Smooth muscle cell (in vitro differentiated cells): ENCODE data around the gene PKMYT1. TPM values are rescaled to one million over a fixed set of nuclear protein-coding genes. Genes with fewer than 3 reads are reported as not detected.

ENCODE experiments used
- DNase-seq: peaks from one replicate; lab custom pipeline; 2025; ENCODE audit not compliant: unreplicated experiment; lab: John Stamatoyannopoulos, UW
- H2AFZ ChIP-seq: fragments of 200-600 bp; sonication (generic); 2 replicates; pipeline ENCODE4 v1.6.0; 2016; ENCODE audit warnings: antibody characterized with exemption, low read depth, mild to moderate bottlenecking
- H3F3A ChIP-seq: fragments of 200-600 bp; sonication (generic); 2 replicates; pipeline ENCODE4 v1.6.0; 2017; ENCODE audit warnings: antibody characterized with exemption, low read depth
- H3K27ac ChIP-seq: fragments of 200-600 bp; sonication (generic); 2 replicates; pipeline ENCODE4 v1.5.1; 2016; ENCODE audit warnings: low read depth, mild to moderate bottlenecking
- H3K27me3 ChIP-seq: fragments of 200-600 bp; sonication (generic); 2 replicates; pipeline ENCODE4 v1.6.1; 2016; ENCODE audit warnings: low read depth, mild to moderate bottlenecking
- H3K36me3 ChIP-seq: fragments of 200-600 bp; sonication (generic); 2 replicates; pipeline ENCODE4 v1.5.1; 2016; ENCODE audit warnings: low read depth
- H3K4me1 ChIP-seq: fragments of 200-600 bp; sonication (generic); 2 replicates; pipeline ENCODE4 v1.5.1; 2016; ENCODE audit warnings: low read depth
- H3K4me2 ChIP-seq: fragments of 200-600 bp; sonication (generic); 2 replicates; pipeline ENCODE4 v1.6.0; 2016; ENCODE audit warnings: mild to moderate bottlenecking
- H3K4me3 ChIP-seq: fragments of 200-600 bp; sonication (generic); 2 replicates; pipeline ENCODE4 v1.5.1; 2016; ENCODE audit warnings: mild to moderate bottlenecking
- H3K79me2 ChIP-seq: fragments of 200-600 bp; sonication (generic); 2 replicates; pipeline ENCODE4 v1.6.0; 2016; ENCODE audit warnings: low read depth, mild to moderate bottlenecking
- H3K9ac ChIP-seq: fragments of 200-600 bp; sonication (generic); 2 replicates; pipeline ENCODE4 v1.6.0; 2016; ENCODE audit warnings: low read depth
- H3K9me3 ChIP-seq: fragments of 200-600 bp; sonication (generic); replicated peaks from 2 replicates; pipeline ENCODE4 v1.5.1; 2016; ENCODE audit warnings: low read depth
- H4K20me1 ChIP-seq: fragments of 200-600 bp; sonication (generic); 2 replicates; pipeline ENCODE4 v1.6.0; 2016; ENCODE audit warnings: low read depth
- WGBS: methylation state at CpG from one replicate; pipeline ENCODE4 v1.1.7; 2016; ENCODE audit warnings: low lambda C conversion rate; 5-methylcytosine and 5-hydroxymethylcytosine counted together
- polyA plus RNA-seq: library from polyadenylated mRNA; unstranded; fragments of >200 nt; fragmentation: Nextera tagmentation; extraction: Ambion mirVana; gene quantifications from 2 replicates; pipeline ENCODE4 v1.2.1, GENCODE V29; 2016
- total RNA-seq: library from RNA; depleted of rRNA; stranded (reverse); fragments of >200 nt; gene quantifications from 2 replicates; pipeline ENCODE4 v1.2.3, GENCODE V29; 2014
- TF ChIP-seq, protein P1 (sequence below): fragments of 200-600 bp; sonication (generic); IDR thresholded peaks from 2 replicates; pipeline ENCODE4 v1.5.1; 2017; ENCODE audit warnings: borderline replicate concordance, mild to moderate bottlenecking, antibody characterized with exemption; ENCODE audit not compliant: insufficient read depth, poor library complexity, severe bottlenecking

The PKMYT1 gene
- total and polyA plus RNA-seq, 2 experiments from 2014 or later, result 13.8 to 32.6 TPM

DNA sequence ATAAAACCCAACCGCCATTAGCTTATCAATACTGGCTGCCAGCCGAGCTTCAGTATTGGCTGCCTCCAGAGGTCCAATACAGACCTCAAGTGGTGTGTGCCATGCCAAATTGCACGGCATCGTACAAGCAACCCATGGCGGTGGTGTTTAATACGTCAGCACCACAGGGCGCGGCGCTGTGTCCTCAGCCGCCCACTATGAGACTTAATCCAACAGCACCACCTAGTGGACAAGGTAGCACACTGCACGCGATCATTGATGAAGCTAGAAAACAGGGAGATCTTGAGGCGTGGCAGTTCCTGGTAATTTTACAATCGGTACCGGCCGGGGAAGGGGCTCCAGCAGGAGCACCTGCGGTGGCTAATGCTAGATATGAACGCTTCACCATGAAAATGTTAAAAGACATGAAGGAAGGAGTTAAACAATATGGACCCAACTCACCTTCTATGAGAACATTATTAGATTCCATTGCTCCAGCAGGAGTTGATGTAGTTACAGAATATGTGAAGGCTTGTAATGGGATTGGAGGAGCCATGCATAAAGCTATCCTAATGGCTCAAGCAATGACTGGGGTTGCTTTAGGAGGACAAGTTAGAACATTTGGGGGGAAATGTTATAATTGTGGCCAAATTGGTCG, 53.1 kb downstream of the PKMYT1 start:
- H3K4me1 ChIP-seq, result no peaks in the 10 kb centered on the region
- no peaks in the 10 kb centered on the region for H3K9me3 ChIP-seq
- 14% methylated on average over 19 of the region's 19 CpGs for WGBS
- no peaks in the 10 kb centered on the region for H3K27me3 ChIP-seq
- TF ChIP-seq, protein P1, sequence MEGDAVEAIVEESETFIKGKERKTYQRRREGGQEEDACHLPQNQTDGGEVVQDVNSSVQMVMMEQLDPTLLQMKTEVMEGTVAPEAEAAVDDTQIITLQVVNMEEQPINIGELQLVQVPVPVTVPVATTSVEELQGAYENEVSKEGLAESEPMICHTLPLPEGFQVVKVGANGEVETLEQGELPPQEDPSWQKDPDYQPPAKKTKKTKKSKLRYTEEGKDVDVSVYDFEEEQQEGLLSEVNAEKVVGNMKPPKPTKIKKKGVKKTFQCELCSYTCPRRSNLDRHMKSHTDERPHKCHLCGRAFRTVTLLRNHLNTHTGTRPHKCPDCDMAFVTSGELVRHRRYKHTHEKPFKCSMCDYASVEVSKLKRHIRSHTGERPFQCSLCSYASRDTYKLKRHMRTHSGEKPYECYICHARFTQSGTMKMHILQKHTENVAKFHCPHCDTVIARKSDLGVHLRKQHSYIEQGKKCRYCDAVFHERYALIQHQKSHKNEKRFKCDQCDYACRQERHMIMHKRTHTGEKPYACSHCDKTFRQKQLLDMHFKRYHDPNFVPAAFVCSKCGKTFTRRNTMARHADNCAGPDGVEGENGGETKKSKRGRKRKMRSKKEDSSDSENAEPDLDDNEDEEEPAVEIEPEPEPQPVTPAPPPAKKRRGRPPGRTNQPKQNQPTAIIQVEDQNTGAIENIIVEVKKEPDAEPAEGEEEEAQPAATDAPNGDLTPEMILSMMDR, result peak; percentile 95
- H2AFZ ChIP-seq, result no peak overlapping the region
- peak overlapping the region; percentile 24 for H3K4me3 ChIP-seq
- H3K4me2 ChIP-seq, result peak overlapping the region; percentile 82
- H3K27ac ChIP-seq, result no peak overlapping the region
- peaks cover 11% of the 10 kb centered on the region for H4K20me1 ChIP-seq
- no peak overlapping the region for H3K9ac ChIP-seq
- no peaks in the 10 kb centered on the region for H3K36me3 ChIP-seq
- no peaks in the 10 kb centered on the region for H3F3A ChIP-seq
- H3K79me2 ChIP-seq, result no peaks in the 10 kb centered on the region
- peak; percentile 48 for DNase-seq

DNA sequence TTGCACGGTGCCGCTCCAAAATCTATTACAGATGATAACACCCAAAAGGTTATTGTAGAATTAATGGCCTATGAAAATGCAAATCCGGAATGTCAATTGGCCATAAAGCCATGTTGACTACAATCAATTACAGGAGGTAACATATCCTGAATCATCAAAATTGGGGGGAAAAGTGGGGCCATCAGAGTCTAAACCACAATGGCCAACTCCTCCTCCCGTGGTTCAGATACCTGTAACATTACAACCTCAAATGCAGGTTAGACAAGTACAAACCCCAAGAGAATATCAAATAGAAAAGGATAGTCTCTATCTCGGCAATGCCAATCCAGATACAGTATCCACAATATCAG, 53.6 kb downstream of the PKMYT1 start:
- H3K27ac ChIP-seq, result no peak overlapping the region
- DNase-seq, result no peak
- H3K79me2 ChIP-seq, result no peaks in the 10 kb centered on the region
- H2AFZ ChIP-seq, result no peak overlapping the region
- no peaks in the 10 kb centered on the region for H3K4me1 ChIP-seq
- no peaks in the 10 kb centered on the region for H3K9me3 ChIP-seq
- no peaks in the 10 kb centered on the region for H3K36me3 ChIP-seq
- no peak overlapping the region for H3K9ac ChIP-seq
- H3K4me3 ChIP-seq, result peak overlapping the region; percentile 24
- H4K20me1 ChIP-seq, result peaks cover 11% of the 10 kb centered on the region
- no peaks in the 10 kb centered on the region for H3K27me3 ChIP-seq
- H3F3A ChIP-seq, result no peaks in the 10 kb centered on the region
- TF ChIP-seq, protein P1, result no peak
- H3K4me2 ChIP-seq, result peak overlapping the region; percentile 82
- 90% methylated on average over 5 of the region's 5 CpGs for whole genome bisulfite sequencing

DNA sequence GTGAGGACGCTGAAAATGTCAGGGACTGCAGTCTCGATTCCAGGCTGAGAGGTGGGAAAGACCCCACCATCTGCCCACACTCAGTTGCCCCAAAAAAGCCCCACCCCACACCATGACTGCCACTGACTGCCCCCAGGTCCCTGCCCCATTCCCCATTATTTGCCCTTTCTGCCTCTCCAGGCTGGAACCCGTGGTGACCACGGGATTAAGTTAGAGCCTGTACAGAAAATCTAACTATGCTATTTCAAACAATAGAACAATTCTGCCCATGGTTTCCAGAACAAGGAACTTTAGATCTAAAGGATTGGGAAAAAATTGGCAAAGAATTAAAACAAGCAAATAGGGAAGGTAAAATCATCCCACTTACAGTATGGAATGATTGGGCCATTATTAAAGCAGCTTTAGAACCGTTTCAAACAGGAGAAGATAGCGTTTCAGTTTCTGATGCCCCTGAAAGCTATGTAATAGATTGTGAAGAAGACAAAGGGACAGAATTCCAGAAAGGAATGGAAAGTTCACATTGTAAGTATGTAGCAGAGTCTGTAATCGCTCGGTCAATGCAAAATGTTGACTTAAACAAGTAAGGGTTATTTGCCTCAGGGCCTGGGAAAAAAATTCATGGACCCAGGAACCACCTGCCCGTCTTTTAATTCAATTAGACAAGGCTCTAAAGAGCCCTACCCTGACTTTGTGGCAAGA, 54.1 kb downstream of the PKMYT1 start:
- Histone ChIP-seq H3K9me3 (no peaks in the 10 kb centered on the region), H4K20me1 (peaks cover 11% of the 10 kb centered on the region), H3K4me3 (no peak overlapping the region), H3K4me2 (no peak overlapping the region), H3K27ac (no peak overlapping the region), H2AFZ (no peak overlapping the region), H3K36me3 (no peaks in the 10 kb centered on the region), H3K9ac (no peak overlapping the region), H3K79me2 (no peaks in the 10 kb centered on the region), H3K4me1 (no peaks in the 10 kb centered on the region), H3F3A (no peaks in the 10 kb centered on the region), H3K27me3 (no peaks in the 10 kb centered on the region)
- no peak for DNase-seq
- WGBS, result 84% methylated on average over 7 of the region's 9 CpGs
- TF ChIP-seq, protein P1, result no peak
